PC-3 (cell line): ENCODE data around the gene PBX3. TPM values are rescaled to one million over a fixed set of nuclear protein-coding genes. Genes with fewer than 3 reads are reported as not detected.

Source experiments
- ATAC-seq: fragments of 200-7000 bp; cut with Tn5 transposase; 2 replicates; pipeline ENCODE4 v1.9.1; 2020; ENCODE audit warnings: mild to moderate bottlenecking, moderate library complexity
- BruUV-seq: library from RNA; stranded (reverse); fragments of 400-500 nt; replicated peaks from 2 replicates; lab custom pipeline; 2021; lab: Mats Ljungman, UMichigan
- CTCF ChIA-PET: fragments of 300-600 bp; sonication (Branson Sonifier 250); formaldehyde crosslinking; loops from one replicate; lab custom pipeline; 2022; ENCODE audit warnings: antibody characterized with exemption; lab: Charles Lee
- POLR2A ChIA-PET: fragments of 300-600 bp; sonication (Branson Sonifier 250); formaldehyde crosslinking; loops from one replicate; lab custom pipeline; 2022; ENCODE audit warnings: antibody characterized with exemption; ENCODE audit not compliant: unreplicated experiment; lab: Charles Lee
- DNase-seq: peaks from one replicate; pipeline ENCODE4 v3.0.0-alpha.2; 2015
- H2AFZ ChIP-seq: fragments of 300-600 bp; sonication (generic); 2 replicates; pipeline ENCODE4 v1.6.0; 2016; ENCODE audit warnings: antibody characterized with exemption, low read length
- H3F3A ChIP-seq: fragments of 300-600 bp; sonication (generic); one replicate; pipeline ENCODE4 v1.6.0; 2017; ENCODE audit warnings: antibody characterized with exemption, low read length, control low read depth, mild to moderate bottlenecking; ENCODE audit not compliant: unreplicated experiment
- H3K27ac ChIP-seq: fragments of 300-600 bp; sonication (generic); 2 replicates; pipeline ENCODE4 v1.5.1; 2016; ENCODE audit warnings: mild to moderate bottlenecking, low read length
- H3K27me3 ChIP-seq: fragments of 300-600 bp; sonication (generic); 2 replicates; pipeline ENCODE4 v1.6.1; 2016; ENCODE audit warnings: low read length, mixed read lengths
- H3K36me3 ChIP-seq: fragments of 300-600 bp; sonication (generic); 2 replicates; pipeline ENCODE4 v1.6.1; 2016; ENCODE audit warnings: low read depth, mixed run types, low read length, mixed read lengths
- H3K4me1 ChIP-seq: fragments of 300-600 bp; sonication (generic); 2 replicates; pipeline ENCODE4 v1.5.1; 2016; ENCODE audit warnings: low read length; ENCODE audit not compliant: insufficient read depth
- H3K4me2 ChIP-seq: fragments of 300-600 bp; sonication (generic); 2 replicates; pipeline ENCODE4 v1.6.0; 2016; ENCODE audit warnings: low read length
- H3K4me3 ChIP-seq: fragments of 300-600 bp; sonication (generic); 2 replicates; pipeline ENCODE4 v1.5.1; 2016; ENCODE audit warnings: mild to moderate bottlenecking, low read length, mixed read lengths
- H3K79me2 ChIP-seq: fragments of 300-600 bp; sonication (generic); 2 replicates; pipeline ENCODE4 v1.6.1; 2017; ENCODE audit warnings: low read length, mixed read lengths
- H3K9ac ChIP-seq: fragments of 300-600 bp; sonication (generic); 2 replicates; pipeline ENCODE4 v1.6.0; 2016; ENCODE audit warnings: mild to moderate bottlenecking, low read length
- H3K9me2 ChIP-seq: fragments of 300-600 bp; sonication (generic); replicated peaks from 2 replicates; pipeline ENCODE4 v1.6.1; 2016; ENCODE audit warnings: mixed run types, low read length, mixed read lengths
- H3K9me3 ChIP-seq: fragments of 300-600 bp; sonication (generic); 2 replicates; pipeline ENCODE4 v1.6.1; 2016; ENCODE audit warnings: low read length, mixed read lengths
- H4K20me1 ChIP-seq: fragments of 300-600 bp; sonication (generic); 2 replicates; pipeline ENCODE4 v1.6.1; 2016; ENCODE audit warnings: low read length, mixed read lengths
- CTCF ChIP-seq: fragments of 300-600 bp; sonication (generic); conservative IDR thresholded peaks from 2 replicates; pipeline ENCODE4 v1.5.1; 2017; ENCODE audit warnings: antibody characterized with exemption, low read depth, mild to moderate bottlenecking, low read length
- EZH2 ChIP-seq: fragments of 300-600 bp; sonication (generic); IDR thresholded peaks from one replicate; pipeline ENCODE4 v1.6.1; 2017; ENCODE audit warnings: antibody characterized with exemption, mild to moderate bottlenecking, low read length; ENCODE audit not compliant: unreplicated experiment
- EZH2phosphoT487 ChIP-seq: fragments of 300-600 bp; sonication (generic); IDR thresholded peaks from 2 replicates; pipeline ENCODE4 v1.6.1; 2018; ENCODE audit warnings: mild to moderate bottlenecking, antibody characterized with exemption, low read length, borderline replicate concordance
- intact Hi-C: fragments of 100-400 bp; cut with micrococcal nuclease; formaldehyde crosslinking; loops from 2 replicates; pipeline ENCODE4 v1.9.0; 2023
- total RNA-seq: library from RNA; depleted of rRNA; stranded (reverse); fragments of >200 nt; gene quantifications from 2 replicates; pipeline ENCODE4 v1.2.3, GENCODE V29; 2014

Gene PBX3
- total RNA-seq, 1 experiment from 2014 or later, result 35.5 TPM

DNA sequence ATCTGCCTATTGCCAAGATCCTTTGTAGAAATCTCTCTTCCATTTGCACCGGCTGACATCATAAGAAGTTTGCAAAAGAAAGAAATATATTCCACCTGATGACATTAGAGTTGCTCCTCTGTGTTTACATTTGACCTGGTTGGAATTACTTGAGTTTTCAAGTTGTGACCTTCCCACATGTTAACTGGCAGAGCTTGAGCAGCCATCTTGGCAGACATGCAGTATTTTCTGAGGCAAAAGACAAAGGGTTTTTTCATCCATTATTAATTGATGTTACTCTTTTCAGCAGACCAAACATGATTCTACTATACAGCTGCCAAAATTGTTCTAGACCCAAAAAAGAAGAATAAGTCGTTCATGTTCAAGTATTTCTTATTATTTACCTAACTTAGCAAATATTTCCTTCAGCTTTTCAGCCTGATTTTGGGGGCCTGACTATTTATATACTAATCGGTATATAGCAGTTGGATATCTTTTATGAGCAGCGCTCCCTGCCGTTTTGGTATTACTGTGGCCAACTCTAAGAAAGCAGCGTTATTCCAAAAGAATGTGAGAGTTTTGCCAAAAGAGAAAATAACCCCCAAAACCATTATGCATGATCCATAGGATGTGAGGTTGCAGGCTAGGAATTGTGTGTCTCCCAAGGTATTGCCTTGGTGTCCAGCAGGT lies 212.9 kb downstream of the PBX3 start:
- no peaks in the 10 kb centered on the region for H3K36me3 ChIP-seq
- no peaks in the 10 kb centered on the region for H3K79me2 ChIP-seq
- no peaks in the 10 kb centered on the region for H3K9me3 ChIP-seq
- CTCF ChIA-PET, result no interaction called here
- no TSS peak for BruUV-seq
- H3K4me1 ChIP-seq, result peaks cover 20% of the 10 kb centered on the region
- intact Hi-C loops, result no loop called here
- no peaks in the 10 kb centered on the region for H3F3A ChIP-seq
- no peak for TF ChIP-seq EZH2phosphoT487
- TF ChIP-seq CTCF, result no peak
- TF ChIP-seq EZH2, result no peak
- H4K20me1 ChIP-seq, result no peaks in the 10 kb centered on the region
- no peak overlapping the region for H2AFZ ChIP-seq
- H3K27ac ChIP-seq, result no peak overlapping the region
- no peak overlapping the region for H3K4me2 ChIP-seq
- H3K9me2 ChIP-seq, result no peaks in the 10 kb centered on the region
- no peak overlapping the region for H3K4me3 ChIP-seq
- no peak overlapping the region for H3K9ac ChIP-seq
- no peak for DNase-seq
- POLR2A ChIA-PET, result no interaction called here
- no peaks in the 10 kb centered on the region for H3K27me3 ChIP-seq
- no peak for ATAC-seq

DNA sequence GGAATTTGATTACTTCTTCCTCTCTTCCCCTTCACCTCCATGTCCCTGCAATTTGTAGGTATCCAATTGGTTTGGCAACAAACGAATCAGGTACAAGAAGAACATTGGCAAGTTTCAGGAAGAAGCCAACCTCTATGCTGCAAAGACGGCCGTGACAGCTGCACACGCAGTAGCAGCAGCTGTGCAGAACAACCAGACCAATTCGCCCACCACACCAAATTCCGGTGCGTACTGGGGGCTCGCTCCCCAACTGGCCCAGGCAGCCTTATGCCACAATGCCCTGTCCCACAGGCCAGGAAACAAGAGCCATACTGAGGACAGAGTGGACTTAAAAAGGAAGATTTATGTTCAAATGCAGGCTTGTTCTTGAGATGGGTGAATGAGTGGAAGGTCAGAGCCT lies 213.5 kb downstream of the PBX3 start:
- Histone ChIP-seq H3K27me3 (no peaks in the 10 kb centered on the region), H3K9ac (no peak overlapping the region), H3K36me3 (no peaks in the 10 kb centered on the region), H3K4me3 (no peak overlapping the region), H3K9me2 (no peaks in the 10 kb centered on the region), H3K9me3 (no peaks in the 10 kb centered on the region), H4K20me1 (no peaks in the 10 kb centered on the region), H3K27ac (no peak overlapping the region), H3K4me2 (no peak overlapping the region), H3K4me1 (peaks cover 15% of the 10 kb centered on the region), H3K79me2 (no peaks in the 10 kb centered on the region), H3F3A (no peaks in the 10 kb centered on the region), H2AFZ (no peak overlapping the region)
- ChIA-PET POLR2A (no interaction called here), CTCF (no interaction called here)
- TF ChIP-seq CTCF, result no peak
- no peak for TF ChIP-seq EZH2
- TF ChIP-seq EZH2phosphoT487, result no peak
- intact Hi-C loops, result no loop called here
- ATAC-seq, result no peak
- no peak for DNase-seq
- BruUV-seq, result no TSS peak

DNA sequence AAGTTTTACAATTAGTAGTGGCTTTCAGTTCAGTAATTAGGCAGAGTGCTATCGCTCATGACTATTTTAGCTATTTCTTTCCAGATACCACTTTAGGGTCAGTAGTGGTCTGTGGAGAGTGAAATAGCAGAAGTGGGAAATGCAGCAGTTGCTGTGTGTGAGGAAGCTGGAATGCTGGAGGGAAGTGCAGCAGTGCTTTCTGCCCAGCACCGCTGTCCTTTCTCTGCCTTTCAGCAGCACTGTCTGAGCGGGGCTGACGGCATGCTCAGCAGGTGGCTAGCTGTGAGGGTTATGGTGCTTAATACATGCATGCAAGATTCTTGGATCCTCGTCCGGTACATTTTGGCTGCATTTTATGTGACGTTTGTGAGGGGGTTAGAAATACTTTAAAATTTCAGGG lies 213.9 kb downstream of the PBX3 start:
- no TSS peak for BruUV-seq
- no peaks in the 10 kb centered on the region for H4K20me1 ChIP-seq
- H3K27me3 ChIP-seq, result no peaks in the 10 kb centered on the region
- ChIA-PET CTCF (no interaction called here), POLR2A (interaction anchor here (0.7 kb wide), 1 partner anchor 222 kb away, joined by 3 read pairs; no protein-coding TSS in a partner anchor)
- peaks cover 10% of the 10 kb centered on the region for H3K4me1 ChIP-seq
- TF ChIP-seq CTCF, result no peak
- no peak for TF ChIP-seq EZH2
- TF ChIP-seq EZH2phosphoT487, result no peak
- no peaks in the 10 kb centered on the region for H3K9me3 ChIP-seq
- DNase-seq (no peak), ATAC-seq (no peak)
- no peaks in the 10 kb centered on the region for H3F3A ChIP-seq
- no peaks in the 10 kb centered on the region for H3K36me3 ChIP-seq
- H2AFZ ChIP-seq, result no peak overlapping the region
- intact Hi-C loops, result no loop called here
- no peak overlapping the region for H3K9ac ChIP-seq
- no peak overlapping the region for H3K4me2 ChIP-seq
- no peak overlapping the region for H3K27ac ChIP-seq
- H3K9me2 ChIP-seq, result no peaks in the 10 kb centered on the region
- H3K4me3 ChIP-seq, result no peak overlapping the region
- H3K79me2 ChIP-seq, result no peaks in the 10 kb centered on the region
